ENCODE data around the gene PPP3CB. TPM values are rescaled to one million over a fixed set of nuclear protein-coding genes. Genes with fewer than 3 reads are reported as not detected.
A peak's percentile ranks its signal among the peaks of the same experiment; 100 is the strongest.

PPP3CB gene
- total RNA-seq: 10 to 100 TPM; 24.1 to 40.2 (median 30.6) TPM

DNA sequence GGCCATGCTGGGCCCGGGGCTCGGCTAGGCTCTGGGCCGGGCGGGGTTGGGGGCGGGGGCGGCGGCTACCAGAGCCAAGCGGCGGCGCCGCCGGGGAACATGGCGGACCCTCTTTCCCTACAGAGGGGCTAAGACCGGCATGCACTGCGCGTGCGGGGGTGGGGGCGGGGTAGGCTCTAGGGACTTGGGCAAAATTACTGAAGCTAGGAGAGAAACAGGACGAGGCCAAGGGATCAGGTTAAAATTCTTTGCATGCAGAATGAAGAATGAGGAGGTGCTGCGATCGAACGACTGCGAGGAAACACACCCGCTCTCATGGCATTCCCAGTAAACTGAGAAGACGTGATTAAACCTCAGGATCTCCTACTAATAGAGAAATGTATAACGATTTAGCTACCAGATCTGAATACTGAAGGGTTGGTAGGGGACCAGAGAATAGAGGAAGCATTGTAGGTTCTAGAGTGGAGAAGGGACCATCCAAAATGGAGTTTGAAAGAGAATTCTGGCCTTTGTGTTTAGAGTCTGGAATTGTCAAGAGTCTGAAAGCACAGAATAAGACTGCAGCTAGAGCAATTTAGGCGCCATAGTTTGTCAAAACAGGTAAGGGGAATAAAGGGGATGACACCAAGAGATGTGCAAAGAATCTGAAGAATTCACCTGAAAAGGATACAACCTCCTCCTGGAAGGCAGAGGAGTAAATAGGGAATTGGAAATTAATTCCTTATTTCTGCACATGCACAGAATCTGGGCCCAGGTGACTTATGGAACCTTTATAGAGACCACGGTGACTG lies at the start of gene PPP3CB:
Gene PPP3CB (minus strand): TSS at position 141 of the 791 bp plus-strand sequence. CDS start 135 bp downstream, at position 6.
- no peak for TF ChIP-seq POLR2A (IDR thresholded peaks at IDR 0.05)
- TF ChIP-seq, protein P1, sequence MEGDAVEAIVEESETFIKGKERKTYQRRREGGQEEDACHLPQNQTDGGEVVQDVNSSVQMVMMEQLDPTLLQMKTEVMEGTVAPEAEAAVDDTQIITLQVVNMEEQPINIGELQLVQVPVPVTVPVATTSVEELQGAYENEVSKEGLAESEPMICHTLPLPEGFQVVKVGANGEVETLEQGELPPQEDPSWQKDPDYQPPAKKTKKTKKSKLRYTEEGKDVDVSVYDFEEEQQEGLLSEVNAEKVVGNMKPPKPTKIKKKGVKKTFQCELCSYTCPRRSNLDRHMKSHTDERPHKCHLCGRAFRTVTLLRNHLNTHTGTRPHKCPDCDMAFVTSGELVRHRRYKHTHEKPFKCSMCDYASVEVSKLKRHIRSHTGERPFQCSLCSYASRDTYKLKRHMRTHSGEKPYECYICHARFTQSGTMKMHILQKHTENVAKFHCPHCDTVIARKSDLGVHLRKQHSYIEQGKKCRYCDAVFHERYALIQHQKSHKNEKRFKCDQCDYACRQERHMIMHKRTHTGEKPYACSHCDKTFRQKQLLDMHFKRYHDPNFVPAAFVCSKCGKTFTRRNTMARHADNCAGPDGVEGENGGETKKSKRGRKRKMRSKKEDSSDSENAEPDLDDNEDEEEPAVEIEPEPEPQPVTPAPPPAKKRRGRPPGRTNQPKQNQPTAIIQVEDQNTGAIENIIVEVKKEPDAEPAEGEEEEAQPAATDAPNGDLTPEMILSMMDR (IDR thresholded peaks at IDR 0.05): no peak
- H3K27ac ChIP-seq: peak within 1 kb of the TSS; percentile 93 to 99 (median 97)

DNA sequence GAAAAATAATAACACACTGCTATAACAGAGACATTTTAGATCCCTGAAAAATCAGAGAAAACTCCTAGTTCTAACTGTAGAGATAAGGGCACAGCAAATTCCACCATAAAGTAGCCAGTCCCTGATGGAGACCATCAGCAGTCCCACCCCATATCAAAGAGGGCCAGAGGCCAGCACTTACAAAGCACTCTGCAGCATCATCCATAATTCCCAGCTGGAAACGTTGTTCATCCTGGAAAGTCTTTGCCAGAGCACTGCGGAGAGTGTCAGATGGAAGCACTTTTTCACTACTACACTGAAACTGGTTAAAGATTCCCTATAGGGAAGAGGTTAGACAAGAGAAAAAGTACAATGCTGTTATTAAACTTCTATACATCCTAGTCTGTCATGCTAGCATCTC lies 49.5 kb upstream of the PPP3CB start:
- intact Hi-C loops (cut with DNase I): no loop called here
- DNase-seq: no peak
- no peaks in the 10 kb centered on the region for H3K4me1 ChIP-seq
- H3K4me3 ChIP-seq: no peak overlapping the region
- no peaks in the 10 kb centered on the region for H3K9me3 ChIP-seq
- 74 to 89% methylated on average over 2 of the region's 2 CpGs for WGBS, 2 donors
- H3K27ac ChIP-seq: no peak overlapping the region
- H3K36me3 ChIP-seq: peaks cover 0 to 49% (median 0%) of the 10 kb centered on the region in 3 donors
- no peaks in the 10 kb centered on the region for H3K27me3 ChIP-seq
- no peak for TF ChIP-seq POLR2A (IDR thresholded peaks at IDR 0.05)
- TF ChIP-seq, protein P1 (IDR thresholded peaks at IDR 0.05): no peak

More for the DNA sequence above, at the start of gene PPP3CB:
- Histone ChIP-seq H3K9me3 (no peaks in the 10 kb centered on the region), H3K4me3 (peak within 1 kb of the TSS; percentile 61 to 96 (median 82)), H3K4me1 (peaks cover 17 to 52% (median 19%) of the 10 kb centered on the region in 3 donors), H3K36me3 (peaks cover 0 to 44% (median 3%) of the 10 kb centered on the region in 3 donors), H3K27me3 (no peaks in the 10 kb centered on the region)
- peak; percentile 62 for DNase-seq
- 12 to 14% methylated on average over 10 to 12 of the region's 28 CpGs for WGBS, 2 donors
- intact Hi-C loops (cut with DNase I): no loop called here

DNA sequence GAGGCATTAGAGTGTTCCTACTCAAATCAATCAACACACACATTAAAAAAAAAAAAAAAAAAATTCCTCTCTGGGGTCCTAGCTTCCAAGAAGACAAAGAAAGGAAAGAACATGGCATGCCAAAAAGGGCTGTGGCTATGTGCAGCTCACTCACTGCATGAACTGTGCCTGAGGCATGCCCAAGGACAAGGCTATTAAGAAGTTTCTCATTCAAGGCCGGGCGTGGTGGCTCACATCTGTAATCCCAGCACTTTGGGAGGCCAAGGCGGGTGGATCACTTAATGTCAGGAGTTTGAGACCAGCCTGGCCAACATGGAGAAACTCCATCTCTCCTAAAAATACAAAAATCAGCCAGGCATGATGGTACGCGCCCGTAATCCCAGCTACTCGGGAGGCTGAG lies 41.9 kb upstream of the PPP3CB start:
- H3K27ac ChIP-seq: no peak overlapping the region
- DNase-seq: no peak
- H3K4me1 ChIP-seq: peaks cover 0 to 19% (median 0%) of the 10 kb centered on the region in 3 donors
- H3K36me3 ChIP-seq: peaks cover 0 to 89% (median 0%) of the 10 kb centered on the region in 3 donors
- H3K9me3 ChIP-seq: no peaks in the 10 kb centered on the region
- H3K27me3 ChIP-seq: no peaks in the 10 kb centered on the region
- TF ChIP-seq POLR2A (IDR thresholded peaks at IDR 0.05): no peak
- TF ChIP-seq, protein P1 (IDR thresholded peaks at IDR 0.05): no peak
- intact Hi-C loops (cut with DNase I): no loop called here
- WGBS, 2 donors: 75 to 96% methylated on average over 4 to 7 of the region's 7 CpGs
- H3K4me3 ChIP-seq: no peak overlapping the region

DNA sequence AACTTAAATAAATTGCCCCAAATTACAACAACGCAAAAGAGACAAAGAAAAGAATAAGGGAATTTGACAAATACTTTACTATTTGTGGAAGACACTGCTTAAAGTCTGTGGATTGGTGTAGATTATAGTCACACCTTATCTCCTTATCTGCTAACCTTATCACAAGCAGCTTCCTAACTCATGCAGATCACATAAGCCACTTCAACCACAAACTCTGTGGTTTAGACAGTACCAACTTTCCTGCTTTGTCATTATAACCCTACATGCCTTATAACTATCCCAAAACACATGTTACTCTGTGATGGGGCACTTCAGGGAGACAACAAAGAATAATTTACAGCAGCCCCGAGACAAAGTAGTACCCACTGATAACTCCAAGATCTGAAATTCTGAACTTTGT lies 41.5 kb upstream of the PPP3CB start:
- peaks cover 0 to 19% (median 0%) of the 10 kb centered on the region in 3 donors for H3K4me1 ChIP-seq
- intact Hi-C loops (cut with DNase I): no loop called here
- 71 to 79% methylated on average over 2 of the region's 2 CpGs for WGBS, 2 donors
- H3K9me3 ChIP-seq: no peaks in the 10 kb centered on the region
- H3K27ac ChIP-seq: no peak overlapping the region
- no peak overlapping the region for H3K4me3 ChIP-seq
- no peak for TF ChIP-seq POLR2A (IDR thresholded peaks at IDR 0.05)
- TF ChIP-seq, protein P1 (IDR thresholded peaks at IDR 0.05): no peak
- no peaks in the 10 kb centered on the region for H3K27me3 ChIP-seq
- no peak for DNase-seq
- peaks cover 0 to 88% (median 0%) of the 10 kb centered on the region in 3 donors for H3K36me3 ChIP-seq

DNA sequence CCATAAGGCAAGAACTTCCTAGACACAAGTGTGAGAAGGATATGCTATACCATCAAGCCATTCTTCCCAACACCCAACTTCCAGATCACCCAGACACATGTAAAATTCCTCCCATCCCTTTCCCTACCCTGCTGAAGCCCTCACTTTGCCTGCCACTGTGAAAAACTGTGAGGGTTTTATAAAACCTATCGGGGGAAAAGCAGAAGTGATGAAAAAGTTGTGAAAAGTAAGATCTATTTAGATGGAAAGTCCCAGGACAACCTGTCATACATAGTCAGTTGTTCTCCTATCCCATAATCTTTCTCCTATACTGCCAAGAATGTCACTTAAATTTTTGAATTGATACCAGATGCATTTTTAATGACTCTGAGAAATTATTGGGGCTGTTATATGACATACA lies 39.0 kb upstream of the PPP3CB start:
- H3K9me3 ChIP-seq: no peaks in the 10 kb centered on the region
- H3K4me1 ChIP-seq: peaks cover 0 to 19% (median 0%) of the 10 kb centered on the region in 3 donors
- no peaks in the 10 kb centered on the region for H3K27me3 ChIP-seq
- H3K27ac ChIP-seq: no peak overlapping the region
- DNase-seq: no peak
- intact Hi-C loops (cut with DNase I): no loop called here
- H3K4me3 ChIP-seq: no peak overlapping the region
- WGBS, 2 donors: 75 to 94% methylated on average over 1 of the region's 1 CpG
- peaks cover 0 to 81% (median 0%) of the 10 kb centered on the region in 3 donors for H3K36me3 ChIP-seq
- TF ChIP-seq, protein P1 (IDR thresholded peaks at IDR 0.05): no peak
- TF ChIP-seq POLR2A (IDR thresholded peaks at IDR 0.05): no peak
